Inflammatory macrophage treated with lipopolysaccharide for 1 hour (primary cell): ENCODE measurements around the gene MTHFSD.

Experiments used
- DNase-seq, 2 donors: peaks; one replicate each; pipeline ENCODE4 v3.0.0-alpha.2; 2020 to 2022

The MTHFSD gene

DNA sequence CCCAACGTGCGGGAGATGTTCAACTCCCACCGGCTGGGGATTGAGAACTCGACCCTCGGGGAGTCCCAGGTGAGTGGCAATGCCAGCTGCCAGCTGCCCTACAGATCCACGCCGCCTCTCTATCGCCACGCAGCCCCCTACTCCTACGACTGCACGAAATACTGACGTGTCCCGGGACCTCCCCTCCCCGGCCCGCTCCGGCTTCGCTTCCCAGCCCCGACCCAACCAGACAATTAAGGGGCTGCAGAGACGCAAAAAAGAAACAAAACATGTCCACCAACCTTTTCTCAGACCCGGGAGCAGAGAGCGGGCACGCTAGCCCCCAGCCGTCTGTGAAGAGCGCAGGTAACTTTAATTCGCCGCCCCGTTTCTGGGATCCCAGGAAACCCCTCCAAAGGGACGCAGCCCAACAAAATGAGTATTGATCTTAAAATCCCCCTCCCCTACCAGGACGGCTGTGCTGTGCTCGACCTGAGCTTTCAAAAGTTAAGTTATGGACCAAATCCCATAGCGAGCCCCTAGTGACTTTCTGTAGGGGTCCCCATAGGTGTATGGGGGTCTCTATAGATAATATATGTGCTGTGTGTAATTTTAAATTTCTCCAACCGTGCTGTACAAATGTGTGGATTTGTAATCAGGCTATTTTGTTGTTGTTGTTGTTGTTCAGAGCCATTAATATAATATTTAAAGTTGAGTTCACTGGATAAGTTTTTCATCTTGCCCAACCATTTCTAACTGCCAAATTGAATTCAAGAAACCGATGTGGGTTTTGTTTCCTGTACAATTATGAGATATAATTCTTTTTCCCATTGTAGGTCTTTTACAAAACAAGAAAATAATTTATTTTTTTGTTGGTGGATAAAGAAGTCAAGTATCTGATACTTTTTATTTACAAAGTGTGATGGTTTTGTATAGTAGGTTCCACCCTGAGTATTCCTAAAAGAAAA lies 13.9 kb upstream of the MTHFSD start:
- DNase-seq = no peak

GRCh38 chr16:86567701-86568581 lies 12.9 kb upstream of the MTHFSD start:
- DNase-seq = no peak

DNA sequence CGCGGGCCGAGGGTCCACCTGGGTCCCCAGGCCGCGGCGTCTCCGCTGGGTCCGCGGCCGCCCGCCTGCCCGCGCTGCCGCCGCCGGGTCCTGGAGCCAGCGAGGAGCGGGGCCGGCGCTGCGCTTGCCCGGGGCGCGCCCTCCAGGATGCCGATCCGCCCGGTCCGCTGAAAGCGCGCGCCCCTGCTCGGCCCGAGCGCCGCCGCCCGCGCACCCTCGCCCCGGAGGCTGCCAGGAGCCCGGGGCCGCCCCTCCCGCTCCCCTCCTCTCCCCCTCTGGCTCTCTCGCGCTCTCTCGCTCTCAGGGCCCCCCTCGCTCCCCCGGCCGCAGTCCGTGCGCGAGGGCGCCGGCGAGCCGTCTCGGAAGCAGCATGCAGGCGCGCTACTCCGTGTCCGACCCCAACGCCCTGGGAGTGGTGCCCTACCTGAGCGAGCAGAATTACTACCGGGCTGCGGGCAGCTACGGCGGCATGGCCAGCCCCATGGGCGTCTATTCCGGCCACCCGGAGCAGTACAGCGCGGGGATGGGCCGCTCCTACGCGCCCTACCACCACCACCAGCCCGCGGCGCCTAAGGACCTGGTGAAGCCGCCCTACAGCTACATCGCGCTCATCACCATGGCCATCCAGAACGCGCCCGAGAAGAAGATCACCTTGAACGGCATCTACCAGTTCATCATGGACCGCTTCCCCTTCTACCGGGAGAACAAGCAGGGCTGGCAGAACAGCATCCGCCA lies 12.1 kb upstream of the MTHFSD start:
- DNase-seq = no peak

- peak in 1 of 2 donors; percentile 40 for DNase-seq
Observed at GRCh38 chr16:86566601-86566965, 11.5 kb upstream of the MTHFSD start, which contains the start of gene FOXC2. TSS of gene FOXC2 (plus strand) at chr16:86566829. CDS start at chr16:86567336, 507 bp downstream.

GRCh38 chr16:86565644-86566511 lies 10.8 kb upstream of the MTHFSD start:
- DNase-seq = no peak

GRCh38 chr16:86565181-86565631 lies 10.2 kb upstream of the MTHFSD start:
- no peak for DNase-seq

GRCh38 chr16:86563469-86564345 lies 8.7 kb upstream of the MTHFSD start:
- DNase-seq = peak; percentile 73 to 96

DNA sequence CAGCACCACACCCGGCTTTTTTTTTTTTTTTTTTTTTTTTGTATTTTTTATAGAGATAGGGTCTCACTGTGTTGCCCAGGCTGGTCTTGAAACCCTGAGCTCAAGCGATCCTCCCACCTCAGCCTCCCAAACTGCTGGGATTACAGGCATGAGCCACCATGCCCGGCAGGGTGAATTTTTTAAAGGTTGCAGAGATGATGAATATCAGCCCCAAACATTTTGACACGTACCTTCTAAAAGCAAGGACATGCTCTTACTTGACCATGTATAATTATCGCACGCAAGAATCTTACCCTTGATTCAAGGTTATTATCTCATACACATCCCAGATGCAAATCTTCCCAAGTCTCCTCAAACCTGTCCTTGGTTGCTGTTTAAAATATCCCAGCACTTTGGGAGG lies 7.3 kb upstream of the MTHFSD start:
- DNase-seq = no peak

GRCh38 chr16:86559802-86560305 lies 4.8 kb upstream of the MTHFSD start:
- DNase-seq = no peak

- DNase-seq = no peak
Observed at GRCh38 chr16:86558355-86559193, 3.5 kb upstream of the MTHFSD start.

GRCh38 chr16:86557587-86557986 lies 2.6 kb upstream of the MTHFSD start:
- no peak for DNase-seq

DNA sequence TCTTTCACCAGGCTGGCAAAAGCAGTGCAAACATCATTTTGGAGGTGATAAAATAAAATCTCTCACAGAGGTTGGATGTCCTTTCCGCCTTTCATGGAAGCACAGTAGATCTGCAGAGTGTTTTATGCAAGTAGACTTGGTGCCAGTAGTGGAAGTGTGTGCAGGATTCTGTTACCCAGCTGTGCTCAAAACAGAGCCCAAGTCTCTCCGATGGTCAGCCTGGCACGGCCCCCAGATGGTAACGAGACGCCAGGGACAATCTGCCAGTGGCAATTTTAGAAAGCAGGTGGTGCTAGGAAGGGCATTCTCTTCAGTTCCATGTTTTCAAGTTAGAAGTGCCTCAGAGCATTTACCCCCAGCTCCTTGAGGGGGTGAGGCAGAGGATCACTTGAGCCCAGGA lies 1.5 kb upstream of the MTHFSD start:
- no peak for DNase-seq

DNA sequence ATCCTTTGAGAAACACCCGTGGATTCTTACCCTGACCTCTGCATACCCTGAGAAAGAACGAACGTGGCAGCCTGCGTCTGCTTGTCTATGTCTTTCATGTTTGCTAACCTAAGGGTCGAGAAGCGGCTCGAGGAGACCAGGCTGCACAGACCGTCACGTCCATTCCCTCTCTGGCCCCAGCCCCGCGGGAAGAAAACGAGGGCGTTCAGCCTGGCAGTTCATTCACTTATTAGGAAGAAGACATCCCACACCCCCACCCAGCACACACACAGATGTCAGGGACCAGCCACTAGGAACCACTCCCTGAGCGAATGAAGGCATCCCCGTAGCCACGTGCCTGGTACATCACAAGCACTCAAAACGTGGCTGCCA lies 655 bp upstream of the MTHFSD start:
- no peak for DNase-seq

GRCh38 chr16:86554599-86554916 lies 477 bp downstream of the MTHFSD start:
- no peak for DNase-seq

DNA sequence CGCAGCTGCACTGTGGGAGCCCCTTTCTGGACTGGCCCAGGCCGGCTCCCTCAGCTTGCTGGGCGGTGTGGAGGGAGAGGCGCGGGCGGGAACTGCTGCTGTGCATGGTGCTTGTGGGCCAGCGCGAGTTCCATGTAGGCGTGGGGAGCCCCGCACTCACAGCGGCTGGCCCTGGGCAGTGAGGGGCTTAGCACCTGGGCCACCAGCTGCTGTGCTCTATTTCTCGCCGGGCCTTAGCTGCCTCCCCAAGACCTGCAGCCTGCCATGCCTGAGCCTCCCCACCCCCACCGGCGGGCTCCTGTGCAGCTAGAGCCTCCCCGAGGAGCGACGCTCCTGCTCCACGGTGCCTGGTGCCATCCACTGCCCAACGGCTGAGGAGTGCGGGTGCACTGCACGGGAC lies 1.7 kb downstream of the MTHFSD start:
- DNase-seq = no peak

GRCh38 chr16:86550281-86550680 lies 4.8 kb downstream of the MTHFSD start:
- no peak for DNase-seq

- no peak for DNase-seq
Observed at GRCh38 chr16:86549893-86550190, 5.2 kb downstream of the MTHFSD start.

DNA sequence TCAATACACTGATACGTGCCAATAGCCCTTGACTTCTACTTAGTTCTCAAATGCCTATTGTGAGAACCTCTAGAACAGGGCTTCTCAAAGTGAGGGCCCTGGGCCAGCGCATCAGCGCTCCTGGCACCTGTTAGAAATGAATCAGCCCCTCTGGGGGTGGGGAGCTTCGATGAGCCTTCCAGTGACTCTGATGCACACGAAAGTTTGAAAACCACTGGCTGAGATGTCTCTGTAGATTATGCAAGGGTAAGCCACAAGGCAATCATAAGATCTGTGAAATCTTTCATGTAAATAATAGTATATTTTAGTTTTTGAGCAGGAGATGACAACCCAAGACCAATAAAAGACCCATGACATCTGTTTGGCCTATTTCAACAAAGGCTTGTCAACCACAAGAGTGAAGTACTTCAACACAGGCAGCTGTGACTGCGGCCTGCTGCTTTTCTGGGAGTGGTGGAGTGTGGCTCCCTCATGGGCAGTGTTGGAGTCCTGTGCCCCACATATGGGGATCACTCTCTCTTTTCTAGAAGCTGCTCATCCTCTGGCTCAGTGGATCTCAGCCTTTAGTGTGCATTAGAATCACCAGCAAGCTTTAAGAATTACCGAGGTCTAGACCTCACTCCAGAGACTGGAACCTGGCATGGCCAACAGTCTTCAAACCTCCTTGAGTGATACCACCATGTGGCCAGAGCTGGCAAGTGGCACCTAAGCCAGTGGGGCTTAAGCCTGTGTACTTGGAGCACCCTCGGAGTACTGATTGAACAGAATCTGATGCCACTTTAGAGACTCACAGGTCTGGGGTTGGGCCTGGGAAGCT lies 5.8 kb downstream of the MTHFSD start:
- no peak for DNase-seq

GRCh38 chr16:86547286-86547685 lies 7.7 kb downstream of the MTHFSD start:
- DNase-seq = no peak
